H1 (cell line): ENCODE data around the gene TINCR. TPM values are rescaled to one million over a fixed set of nuclear protein-coding genes. Genes with fewer than 3 reads are reported as not detected.

Experiments used
- CTCF ChIA-PET: fragments of 300-600 bp; sonication (Branson Sonifier 250); formaldehyde crosslinking; loops from one replicate; lab custom pipeline; 2021; ENCODE audit not compliant: partially characterized antibody; lab: Charles Lee
- POLR2A ChIA-PET: fragments of 300-600 bp; sonication (Branson Sonifier 250); formaldehyde crosslinking; loops from one replicate; lab custom pipeline; 2021; ENCODE audit warnings: inconsistent platforms; ENCODE audit not compliant: partially characterized antibody; lab: Charles Lee
- DNase-seq, 2 experiments: peaks; one replicate each; pipeline versions ENCODE4 v3.0.0 to v3.0.0-alpha.2; 2010 to 2022; ENCODE audit warnings: low spot score in 2 of 2, low read depth in 1 of 2, mixed read lengths in 1 of 2
- FAIRE-seq: peaks from 2 replicates; lab custom pipeline; 2011; peaks lifted over from hg19 to GRCh38; lab: Jason Lieb, UNC
- H2AFZ ChIP-seq: 2 replicates; pipeline ENCODE4 v1.8.1; 2012; ENCODE audit warnings: low read length, inconsistent platforms
- H2AK5ac ChIP-seq: 2 replicates; pipeline ENCODE4 v1.6.1; 2013; ENCODE audit warnings: low read depth, low read length
- H2BK120ac ChIP-seq: replicated peaks from 2 replicates; pipeline ENCODE3; 2013; ENCODE audit warnings: low read depth, low read length, inconsistent platforms
- H2BK12ac ChIP-seq: 2 replicates; pipeline ENCODE4 v1.6.1; 2013; ENCODE audit warnings: low read depth, low read length
- H2BK15ac ChIP-seq: 2 replicates; pipeline ENCODE4 v1.6.1; 2013; ENCODE audit warnings: low read length
- H2BK20ac ChIP-seq: 2 replicates; pipeline ENCODE4 v1.6.1; 2013; ENCODE audit warnings: low read length
- H2BK5ac ChIP-seq: 2 replicates; pipeline ENCODE4 v1.6.1; 2013; ENCODE audit warnings: low read depth, low read length
- H3K14ac ChIP-seq: 2 replicates; pipeline ENCODE4 v1.6.1; 2013; ENCODE audit warnings: inconsistent platforms; ENCODE audit not compliant: insufficient read length
- H3K18ac ChIP-seq: 2 replicates; pipeline ENCODE4 v1.6.1; 2013; ENCODE audit warnings: low read length; ENCODE audit errors: extremely low read depth
- H3K23ac ChIP-seq: 2 replicates; pipeline ENCODE4 v1.6.1; 2013; ENCODE audit warnings: inconsistent platforms; ENCODE audit not compliant: insufficient read length
- H3K23me2 ChIP-seq: 2 replicates; pipeline ENCODE4 v1.6.1; 2013; ENCODE audit warnings: low read depth, low read length
- H3K27ac ChIP-seq: 2 replicates; pipeline ENCODE4 v1.6.1; 2011; ENCODE audit warnings: low read depth, low read length, inconsistent platforms
- H3K27me3 ChIP-seq, 4 experiments: replicated peaks in 1 of 4; 1 replicate in 1 of 4; 2 replicates in 3 of 4; pipeline versions ENCODE4 v1.6.1 to v1.8.1; 2011 to 2013; ENCODE audit warnings: low read length in 3 of 4, mild to moderate bottlenecking in 3 of 4, inconsistent platforms in 2 of 4, mixed read lengths in 2 of 4, moderate library complexity in 1 of 4; ENCODE audit not compliant: control insufficient read depth in 3 of 4, insufficient read depth in 3 of 4; ENCODE audit errors: extremely low read depth in 1 of 4
- H3K36me3 ChIP-seq, 4 experiments: 2 replicates each; pipeline versions ENCODE4 v1.6.1 to v1.8.1; 2011 to 2013; ENCODE audit warnings: mild to moderate bottlenecking in 4 of 4, low read length in 3 of 4, moderate library complexity in 2 of 4, control low read depth in 1 of 4, inconsistent platforms in 1 of 4; ENCODE audit not compliant: insufficient read depth in 4 of 4, control insufficient read depth in 2 of 4
- H3K4ac ChIP-seq: replicated peaks from 2 replicates; pipeline ENCODE3; 2013; ENCODE audit warnings: low read length, low read depth, mixed read lengths, inconsistent platforms; ENCODE audit not compliant: insufficient read length
- H3K4me1 ChIP-seq, 4 experiments: replicated peaks in 1 of 4; 1 replicate in 1 of 4; 2 replicates in 3 of 4; pipeline versions ENCODE4 v1.6.1 to v1.8.1; 2011 to 2013; ENCODE audit warnings: low read length in 3 of 4, inconsistent platforms in 2 of 4, mixed read lengths in 1 of 4; ENCODE audit not compliant: insufficient read depth in 4 of 4, control insufficient read depth in 3 of 4
- H3K4me2 ChIP-seq, 2 experiments: 2 replicates each; pipeline versions ENCODE4 v1.6.1 to v1.8.1; 2011 to 2013; ENCODE audit warnings: low read depth in 2 of 2, low read length in 2 of 2, control low read depth in 1 of 2, inconsistent platforms in 1 of 2, mild to moderate bottlenecking in 1 of 2; ENCODE audit not compliant: insufficient read depth in 1 of 2
- H3K4me3 ChIP-seq, 4 experiments: fragments of 200-600, 300-600 bp in 1 of 4; sonication (generic), shearing (Covaris generic), sonication (Bioruptor Twin) in 1 of 4; 2 replicates each; pipeline versions ENCODE4 v1.5.1 to v1.8.1; 2011 to 2016; ENCODE audit warnings: low read length in 4 of 4, low read depth in 3 of 4, control low read depth in 2 of 4, inconsistent platforms in 2 of 4, mild to moderate bottlenecking in 2 of 4, mixed read lengths in 1 of 4, moderate library complexity in 1 of 4; ENCODE audit not compliant: insufficient read depth in 2 of 4; ENCODE audit errors: extremely low read depth in 1 of 4
- H3K56ac ChIP-seq: replicated peaks from 2 replicates; pipeline ENCODE3; 2013; ENCODE audit warnings: low read depth, mild to moderate bottlenecking, mixed read lengths, low read length, inconsistent platforms; ENCODE audit not compliant: insufficient read length
- H3K79me1 ChIP-seq: 2 replicates; pipeline ENCODE4 v1.6.1; 2013; ENCODE audit warnings: low read depth, low read length, control low read depth
- H3K79me2 ChIP-seq, 2 experiments: 2 replicates each; pipeline versions ENCODE4 v1.6.1 to v1.8.1; 2012 to 2013; ENCODE audit warnings: low read length in 2 of 2, mild to moderate bottlenecking in 2 of 2, inconsistent platforms in 1 of 2; ENCODE audit not compliant: insufficient read depth in 2 of 2, control insufficient read depth in 1 of 2
- H3K9ac ChIP-seq, 4 experiments: replicated peaks in 1 of 4; 1 replicate in 1 of 4; 2 replicates in 3 of 4; pipeline versions ENCODE4 v1.6.1 to v1.8.1; 2011 to 2013; ENCODE audit warnings: low read depth in 3 of 4, low read length in 3 of 4, control low read depth in 2 of 4, mild to moderate bottlenecking in 2 of 4, moderate library complexity in 2 of 4, inconsistent platforms in 1 of 4; ENCODE audit errors: extremely low read depth in 1 of 4
- H3K9me3 ChIP-seq, 2 experiments: 2 replicates each; pipeline versions ENCODE4 v1.6.1 to v1.8.1; 2012 to 2013; ENCODE audit warnings: mild to moderate bottlenecking in 2 of 2, moderate library complexity in 2 of 2, control low read depth in 1 of 2, inconsistent platforms in 1 of 2, low read depth in 1 of 2, low read length in 1 of 2, mixed read lengths in 1 of 2; ENCODE audit not compliant: insufficient read depth in 2 of 2
- H4K20me1 ChIP-seq, 2 experiments: replicated peaks in 1 of 2; 2 replicates each; pipeline versions ENCODE3 to v1.8.1; 2011 to 2013; ENCODE audit warnings: inconsistent platforms in 2 of 2, low read length in 2 of 2, mild to moderate bottlenecking in 1 of 2; ENCODE audit not compliant: insufficient read depth in 2 of 2, control insufficient read depth in 1 of 2
- H4K5ac ChIP-seq: 2 replicates; pipeline ENCODE4 v1.6.1; 2013; ENCODE audit warnings: low read length, low read depth, mixed read lengths, inconsistent platforms; ENCODE audit not compliant: insufficient read length
- H4K8ac ChIP-seq: 2 replicates; pipeline ENCODE4 v1.8.0; 2013; ENCODE audit warnings: mild to moderate bottlenecking, moderate library complexity, low read length, inconsistent platforms; ENCODE audit not compliant: insufficient read depth; ENCODE audit errors: extremely low read depth
- H4K91ac ChIP-seq: replicated peaks from 2 replicates; pipeline ENCODE3; 2013; ENCODE audit warnings: low read length, mixed read lengths, inconsistent platforms; ENCODE audit not compliant: insufficient read length
- ASH2L ChIP-seq: fragments of 200-600, 300-600 bp; sonication (generic); IDR thresholded peaks from one replicate; pipeline ENCODE4 v1.7.1; 2017; ENCODE audit warnings: low read length
- ATF3 ChIP-seq: IDR thresholded peaks from 2 replicates; pipeline ENCODE4 v1.6.1; 2011; ENCODE audit warnings: low read depth, mild to moderate bottlenecking, low read length; ENCODE audit not compliant: insufficient read depth
- CBX8 ChIP-seq: fragments of 300-800, 300-1000 bp; sonication (generic); IDR thresholded peaks from 2 replicates; pipeline ENCODE4 v1.7.1; 2016; ENCODE audit warnings: low read depth, low read length, borderline replicate concordance
- HDAC6 ChIP-seq: IDR thresholded peaks from one replicate; pipeline ENCODE4 v1.7.1; 2012; ENCODE audit warnings: low read depth, mild to moderate bottlenecking, inconsistent platforms, low read length, moderate library complexity
- KDM1A ChIP-seq: fragments of 200-600, 300-600 bp; sonication (generic); IDR thresholded peaks from 2 replicates; pipeline ENCODE4 v1.7.1; 2016; ENCODE audit warnings: mild to moderate bottlenecking, low read length, borderline replicate concordance
- MAFK ChIP-seq: IDR thresholded peaks from 2 replicates; pipeline ENCODE4 v1.6.1; 2012; ENCODE audit warnings: low read depth, mild to moderate bottlenecking, improper control_type of control experiment, low read length
- POLR2A ChIP-seq, 2 experiments: IDR thresholded peaks; 1 replicate in 1 of 2; 2 replicates in 1 of 2; pipeline ENCODE4 v1.6.1; 2011; ENCODE audit warnings: low read depth in 2 of 2, low read length in 2 of 2, mild to moderate bottlenecking in 2 of 2; ENCODE audit errors: control extremely low read depth in 1 of 2
- RAD21 ChIP-seq, 2 experiments: IDR thresholded peaks in 1 of 2; conservative IDR thresholded peaks in 1 of 2; 2 replicates each; pipeline ENCODE4 v1.6.1; 2011; ENCODE audit warnings: low read depth in 2 of 2, low read length in 2 of 2, improper control_type of control experiment in 1 of 2, inconsistent platforms in 1 of 2, mild to moderate bottlenecking in 1 of 2, moderate library complexity in 1 of 2
- SIX5 ChIP-seq: IDR thresholded peaks from 2 replicates; pipeline ENCODE4 v1.6.1; 2011; ENCODE audit warnings: mild to moderate bottlenecking, low read depth, low read length
- SUZ12 ChIP-seq: fragments of 200-600 bp; sonication (generic); IDR thresholded peaks from 2 replicates; pipeline ENCODE4 v1.6.1; 2012; ENCODE audit warnings: mild to moderate bottlenecking, inconsistent platforms, low read length, moderate library complexity, mixed read lengths
- TAF1 ChIP-seq: IDR thresholded peaks from 2 replicates; pipeline ENCODE4 v1.6.1; 2011; ENCODE audit warnings: mild to moderate bottlenecking, low read depth, low read length
- YY1 ChIP-seq: IDR thresholded peaks from 2 replicates; pipeline ENCODE4 v1.6.1; 2011; ENCODE audit warnings: low read depth, mild to moderate bottlenecking, low read length
- WGBS, 2 experiments: shearing (Covaris generic) in 1 of 2; methylation state at CpG; one replicate each; pipeline versions ENCODE4 v1.1.6 to v1.1.7; 2013 to 2015; ENCODE audit warnings: low lambda C conversion rate in 2 of 2, mixed read lengths in 2 of 2, inconsistent platforms in 1 of 2, low coverage in 1 of 2, missing lambda C conversion rate in 1 of 2; ENCODE audit not compliant: insufficient replicate concordance in 2 of 2, insufficient coverage in 1 of 2, insufficient read length in 1 of 2; ENCODE audit errors: extremely low coverage in 1 of 2, missing lambda C conversion rate in 1 of 2; 5-methylcytosine and 5-hydroxymethylcytosine counted together
- polyA plus RNA-seq, 7 experiments: library from polyadenylated mRNA; depleted of rRNA in 3 of 7; stranded (reverse) in 5 of 7; unstranded in 2 of 7; fragments of >200 nt in 5 of 7; fragments of 200-250 nt in 2 of 7; gene quantifications; 1 replicate in 5 of 7; 2 replicates in 1 of 7; 4 replicates in 1 of 7; pipeline versions ENCODE4 v1.2.1 to v1.2.3, GENCODE V29; 2011 to 2013; ENCODE audit warnings: missing spikeins in 2 of 7, mixed read lengths in 2 of 7
- total RNA-seq: library from RNA; stranded (reverse); fragmentation: NEBNext Ultra II Directional; extraction: Animal tissue kit (Norgen Biotek cat#: 25700); gene quantifications from 2 replicates; pipeline ENCODE4 v1.2.1, GENCODE V29; 2021

TINCR gene
- total and polyA plus RNA-seq, 2 of the 8 experiments (the other 6 are each of a cell fraction or from before 2014, with no cell fraction given) = 0.52 to 1.4 TPM

DNA sequence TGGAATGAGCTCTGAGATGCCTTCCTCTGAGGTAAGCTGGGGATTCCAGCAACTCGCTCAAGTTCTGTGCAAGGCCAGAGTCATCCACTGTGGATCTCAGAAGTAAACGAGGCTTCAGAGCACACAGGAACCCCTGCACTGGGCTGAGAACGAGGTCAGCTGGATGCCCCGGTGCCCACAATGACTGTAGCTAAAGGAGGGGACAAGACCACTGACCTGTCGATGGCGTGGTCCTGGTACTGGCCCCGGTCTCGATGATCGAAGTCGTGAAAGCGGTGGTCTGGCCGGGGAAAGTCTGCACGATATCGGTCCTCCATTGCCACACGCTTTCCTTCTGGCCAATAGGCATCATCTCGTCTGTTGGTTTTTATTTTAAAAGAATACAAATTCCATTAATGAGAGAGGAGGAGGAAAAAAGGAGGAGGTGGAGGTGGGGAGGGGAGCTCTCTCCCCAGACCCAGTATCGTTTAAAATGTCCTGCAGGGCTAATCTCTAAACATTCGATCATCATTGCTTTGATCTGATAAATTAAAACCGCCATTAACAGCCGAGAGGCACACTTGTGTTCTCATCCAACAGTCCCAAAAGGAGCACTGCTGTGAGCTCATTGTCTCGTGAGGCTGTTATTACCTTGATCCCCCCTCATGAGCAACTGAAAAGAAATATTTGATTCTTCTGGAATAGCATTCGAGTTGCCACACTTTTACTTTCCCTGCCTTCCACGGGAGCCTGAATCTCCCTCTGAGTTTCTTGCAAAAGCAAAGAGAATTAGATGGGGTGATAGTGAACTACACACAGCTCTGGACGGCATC lies 25.0 kb upstream of the TINCR start:
- CTCF ChIA-PET = interaction anchor here (1.1 to 1.8 kb wide), 3 partner anchors 31 to 69 kb away, joined by 4 to 8 read pairs (median 6); no protein-coding TSS in a partner anchor
- whole genome bisulfite sequencing, 2 experiments = 91% methylated on average over 24 of the region's 24 CpGs; no CpG with 5 or more reads in 1 of the 2 experiments
- Histone ChIP-seq H2BK15ac (no peak overlapping the region), H3K56ac (no peak overlapping the region), H3K27ac (no peak overlapping the region), H4K91ac (no peak overlapping the region), H2AK5ac (no peak overlapping the region), H3K4me2 (no peak overlapping the region), H2BK20ac (no peak overlapping the region), H3K4me3 (no peak overlapping the region), H3K23ac (no peak overlapping the region), H3K79me1 (peaks cover 11% of the 10 kb centered on the region), H3K4ac (no peak overlapping the region), H3K9ac (no peak overlapping the region), H2AFZ (no peak overlapping the region), H3K18ac (no peak overlapping the region), H3K79me2 (no peaks in the 10 kb centered on the region), H3K27me3 (no peaks in the 10 kb centered on the region), H4K8ac (no peak overlapping the region), H4K5ac (no peak overlapping the region), H3K9me3 (no peaks in the 10 kb centered on the region), H3K23me2 (no peaks in the 10 kb centered on the region), H2BK5ac (no peak overlapping the region), H4K20me1 (peaks cover 4 to 30% of the 10 kb centered on the region in 2 experiments), H2BK12ac (no peak overlapping the region), H3K36me3 (peaks cover 29 to 77% (median 58%) of the 10 kb centered on the region in 4 experiments; a peak in 7 of 8 replicates), H2BK120ac (no peak overlapping the region), H3K4me1 (peaks cover 0 to 4% (median 0%) of the 10 kb centered on the region in 4 experiments; a peak in 1 of 7 replicates), H3K14ac (no peak overlapping the region)
- POLR2A ChIA-PET = interaction anchor here (1.1 kb wide), 1 partner anchor 27 kb away, joined by 3 read pairs; no protein-coding TSS in a partner anchor
- FAIRE-seq (no peak), DNase-seq (no peak)
- TF ChIP-seq RAD21 (IDR thresholded peaks at IDR 0.05 in 1 of 2, conservative IDR thresholded peaks at IDR 0.05 in 1 of 2; ENCODE audit: low read depth in 2 of 2, low read length in 2 of 2) = no peak
- TF ChIP-seq MAFK = no peak
- TF ChIP-seq CBX8 = no peak
- TF ChIP-seq YY1 = no peak
- TF ChIP-seq HDAC6 = no peak
- TF ChIP-seq TAF1 = no peak
- TF ChIP-seq SIX5 = no peak
- no peak for TF ChIP-seq ASH2L
- no peak for TF ChIP-seq SUZ12
- no peak for TF ChIP-seq ATF3
- TF ChIP-seq KDM1A = no peak
- no peak for TF ChIP-seq POLR2A (IDR thresholded peaks at IDR 0.05; ENCODE audit: control extremely low read depth in 1 of 2, low read depth in 2 of 2, low read length in 2 of 2)
